Fibroblast of villous mesenchyme (primary cell): ENCODE results near the gene WDR18. TPM values are rescaled to one million over a fixed set of nuclear protein-coding genes. Genes with fewer than 3 reads are reported as not detected.

Source experiments
- DNase-seq: peaks from one replicate; pipeline ENCODE4 v3.0.0-alpha.2; 2010; ENCODE audit warnings: low read depth
- H3K4me3 ChIP-seq: 2 replicates; pipeline ENCODE4 v1.5.1; 2011; ENCODE audit warnings: low read depth, mild to moderate bottlenecking, low read length
- CTCF ChIP-seq: IDR thresholded peaks from 2 replicates; pipeline ENCODE4 v1.5.1; 2012; ENCODE audit warnings: low read depth, mild to moderate bottlenecking, low read length; ENCODE audit not compliant: insufficient read depth
- small RNA-seq: library from RNA; depleted of rRNA; stranded (forward); fragments of <200 nt; gene quantifications from one replicate; pipeline ENCODE3, GENCODE V24; 2012
- total RNA-seq: library from RNA; depleted of rRNA; stranded (reverse); fragments of >200 nt; gene quantifications from 2 replicates; pipeline ENCODE4 v1.2.3, GENCODE V29; 2012

The WDR18 gene
- total RNA-seq, 1 donor: 49.7 TPM

- DNase-seq: no peak
- no peak for TF ChIP-seq CTCF
- peak overlapping the region; percentile 66 for H3K4me3 ChIP-seq
Observed at GRCh38 chr19:1041272-1041834, 57.2 kb downstream of the WDR18 start.

GRCh38 chr19:1041835-1042685 lies 57.9 kb downstream of the WDR18 start:
- peak; percentile 84 for DNase-seq
- no peak for TF ChIP-seq CTCF
- H3K4me3 ChIP-seq: peak overlapping the region; percentile 66

- no peak for TF ChIP-seq CTCF
- H3K4me3 ChIP-seq: peak overlapping the region; percentile 66
- no peak for DNase-seq
Observed at GRCh38 chr19:1042689-1043511, 58.8 kb downstream of the WDR18 start.

Small RNAs within 50 kb of the gene (small RNA-seq; reads per million reads assigned to genes)
- 13.4 reads per million, percentile 92 among the genes with 10 or more reads in this experiment for gene RNU6-2

Other genes with a start within 250 kb of the WDR18 start
- gene MISP, start 233.2 kb upstream of the WDR18 start, total RNA-seq: under 0.01 and 0.43 TPM in 2 replicates
- gene PTBP1, start 186.9 kb upstream of the WDR18 start, total RNA-seq: 117 and 129 TPM in 2 replicates
- gene PLPPR3, start 162.4 kb upstream of the WDR18 start, total RNA-seq: under 0.01 and 0.86 TPM in 2 replicates
- gene AZU1, start 156.5 kb upstream of the WDR18 start, total RNA-seq: not detected in 2 replicates
- not detected in 2 replicates for gene PRTN3, start 143.3 kb upstream of the WDR18 start, total RNA-seq
- not detected in 2 replicates for gene ELANE, start 132.0 kb upstream of the WDR18 start, total RNA-seq
- gene CFD, start 124.7 kb upstream of the WDR18 start, total RNA-seq: 3.9 TPM in 2 replicates
- gene MED16, start 91.2 kb upstream of the WDR18 start, total RNA-seq: 26.8 and 30.0 TPM in 2 replicates
- not detected in 2 replicates for gene RNU6-9, start 90.9 kb upstream of the WDR18 start, total RNA-seq
- 26.3 and 31.6 TPM in 2 replicates for gene R3HDM4, start 71.1 kb upstream of the WDR18 start, total RNA-seq
- gene KISS1R, start 67.0 kb upstream of the WDR18 start, total RNA-seq: not detected in 2 replicates
- gene ARID3A, start 58.3 kb upstream of the WDR18 start, total RNA-seq: 39.3 and 45.8 TPM in 2 replicates
- gene GRIN3B, start 16.1 kb downstream of the WDR18 start, total RNA-seq: under 0.01 TPM in 2 replicates
- gene TMEM259, start 36.8 kb downstream of the WDR18 start, total RNA-seq: 79.2 and 84.6 TPM in 2 replicates
- gene RNU6-2, start 37.2 kb downstream of the WDR18 start, total RNA-seq: not detected in 2 replicates
- 508 and 544 TPM in 2 replicates for gene CNN2, start 42.3 kb downstream of the WDR18 start, total RNA-seq
- 11.2 and 13.9 TPM in 2 replicates for gene ABCA7, start 55.8 kb downstream of the WDR18 start, total RNA-seq
- 0.43 and 0.97 TPM in 2 replicates for gene ARHGAP45, start 82.8 kb downstream of the WDR18 start, total RNA-seq
- 69.5 and 71.2 TPM in 2 replicates for gene POLR2E, start 111.0 kb downstream of the WDR18 start, total RNA-seq
- gene GPX4, start 119.6 kb downstream of the WDR18 start, total RNA-seq: 254 and 337 TPM in 2 replicates
- gene SBNO2, start 189.9 kb downstream of the WDR18 start, total RNA-seq: 69.5 and 69.9 TPM in 2 replicates
- 90.8 and 94.1 TPM in 2 replicates for gene STK11, start 221.4 kb downstream of the WDR18 start, total RNA-seq